Bladder microvascular endothelial cell (primary cell): ENCODE measurements around the gene PRR19. TPM values are rescaled to one million over a fixed set of nuclear protein-coding genes. Genes with fewer than 3 reads are reported as not detected.

Source experiments
- total RNA-seq: library from RNA; depleted of rRNA; stranded (reverse); fragments of >200 nt; gene quantifications from 2 replicates; pipeline ENCODE4 v1.2.3, GENCODE V29; 2014

Gene PRR19
- 0.32 and 0.38 TPM in 2 replicates for total RNA-seq

GRCh38 chr19:42301646-42302203, at the start of gene PRR19:
Gene PRR19, plus strand, starts transcription at chr19:42302132. Its CDS starts 7,453 bp downstream, at chr19:42309585.

GRCh38 chr19:42254850-42255765, 46.8 kb upstream of the PRR19 start, which contains the start of gene ERF:
Gene ERF, minus strand, starts transcription at chr19:42255128. Its CDS starts 129 bp downstream, at chr19:42254999.

GRCh38 chr19:42268704-42269477, 33.0 kb upstream of the PRR19 start, which contains the start of gene CIC:
Gene CIC, plus strand, starts transcription at chr19:42269252. Its CDS starts 2,532 bp downstream, at chr19:42271784.

GRCh38 chr19:42313096-42313839, 11.3 kb downstream of the PRR19 start, which contains the start of gene TMEM145:
Gene TMEM145, plus strand, starts transcription at chr19:42313309. Its CDS starts 68 bp downstream, at chr19:42313377.

GRCh38 chr19:42325308-42325895, 23.5 kb downstream of the PRR19 start, which contains the start of gene MEGF8:
Gene MEGF8, plus strand, starts transcription at chr19:42325635. Its CDS starts 609 bp downstream, at chr19:42326244.

Other genes with a start within 250 kb of the PRR19 start
- 0.06 TPM in 1 of 2 replicates, not detected in the other for gene GRIK5, start 231.9 kb upstream of the PRR19 start, total RNA-seq
- 8.1 and 16.1 TPM in 2 replicates for gene ZNF574, start 226.0 kb upstream of the PRR19 start, total RNA-seq
- gene POU2F2, start 169.7 kb upstream of the PRR19 start, total RNA-seq: 0.16 and 1.4 TPM in 2 replicates
- 18.8 and 20.5 TPM in 2 replicates for gene DEDD2, start 84.5 kb upstream of the PRR19 start, total RNA-seq
- gene ZNF526, start 81.8 kb upstream of the PRR19 start, total RNA-seq: 6.0 and 11.6 TPM in 2 replicates
- 9.4 and 23.6 TPM in 2 replicates for gene GSK3A, start 59.5 kb upstream of the PRR19 start, total RNA-seq
- gene ERF, start 47.0 kb upstream of the PRR19 start, total RNA-seq: 24.6 and 43.7 TPM in 2 replicates
- 16.2 and 27.6 TPM in 2 replicates for gene CIC, start 32.9 kb upstream of the PRR19 start, total RNA-seq
- 36.3 and 40.8 TPM in 2 replicates for gene PAFAH1B3, start 492 bp downstream of the PRR19 start, total RNA-seq
- gene TMEM145, start 11.2 kb downstream of the PRR19 start, total RNA-seq: not detected in 2 replicates
- 20.2 and 59.2 TPM in 2 replicates for gene MEGF8, start 23.5 kb downstream of the PRR19 start, total RNA-seq
- gene CNFN, start 88.2 kb downstream of the PRR19 start, total RNA-seq: not detected in 2 replicates
- 8.7 and 9.4 TPM in 2 replicates for gene LIPE, start 125.3 kb downstream of the PRR19 start, total RNA-seq
- not detected in 2 replicates for gene CXCL17, start 140.8 kb downstream of the PRR19 start, total RNA-seq
- gene CEACAM1, start 226.3 kb downstream of the PRR19 start, total RNA-seq: 1.1 and 41.8 TPM in 2 replicates